Measurements from ENCODE around the gene NAT14.
A peak's percentile ranks its signal among the peaks of the same experiment; 100 is the strongest.

NAT14 gene

GRCh38 chr19:55503502-55504251 lies 18.7 kb downstream of the NAT14 start:
- H4K8ac ChIP-seq (ENCODE audit: low read depth, low read length), result no peak overlapping the region
- no peak overlapping the region for H3K56ac ChIP-seq (ENCODE audit: low read length)
- no peak overlapping the region for H3K27ac ChIP-seq (ENCODE audit: low read depth, low read length)
- H3K18ac ChIP-seq (ENCODE audit: low read length), result no peak overlapping the region
- no peaks in the 10 kb centered on the region for H3K79me1 ChIP-seq (ENCODE audit: low read length)
- H2BK120ac ChIP-seq (ENCODE audit: low read depth, low read length), result no peak overlapping the region
- H2BK15ac ChIP-seq (replicated peaks; ENCODE audit: low read depth), result no peak overlapping the region
- no peak overlapping the region for H2BK5ac ChIP-seq (ENCODE audit: low read length)
- H3K9ac ChIP-seq (ENCODE audit: low read length), result no peak overlapping the region
- DNase-seq, result peak; percentile 94
- H2AK5ac ChIP-seq (ENCODE audit: low read length), result no peak overlapping the region
- H3K36me3 ChIP-seq (ENCODE audit: control insufficient read depth, insufficient read depth, low read length), result no peaks in the 10 kb centered on the region
- H3K79me2 ChIP-seq (ENCODE audit: control insufficient read depth, insufficient read depth, low read length), result no peaks in the 10 kb centered on the region
- H3K4me2 ChIP-seq (ENCODE audit: low read length), result peak overlapping the region; percentile 36
- no peak overlapping the region for H3K4ac ChIP-seq (ENCODE audit: low read depth, low read length)
- no peak overlapping the region for H3K23ac ChIP-seq (ENCODE audit: low read length)
- H3K4me1 ChIP-seq (ENCODE audit: control insufficient read depth, low read depth, low read length), result no peaks in the 10 kb centered on the region
- no peak overlapping the region for H3K4me3 ChIP-seq (ENCODE audit: low read length)
- no CpG with 5 or more reads among the region's 64 CpGs for WGBS (ENCODE audit: extremely low coverage, insufficient coverage, low lambda C conversion rate)
- peaks cover 2% of the 10 kb centered on the region for H3K27me3 ChIP-seq (ENCODE audit: insufficient read depth, low read length, poor library complexity)
- no peak overlapping the region for H4K5ac ChIP-seq (ENCODE audit: low read length)

GRCh38 chr19:55504252-55504603 lies 19.2 kb downstream of the NAT14 start:
- H4K8ac ChIP-seq (ENCODE audit: low read depth, low read length), result no peak overlapping the region
- no peak overlapping the region for H2BK15ac ChIP-seq (replicated peaks; ENCODE audit: low read depth)
- no peaks in the 10 kb centered on the region for H3K79me1 ChIP-seq (ENCODE audit: low read length)
- H3K27me3 ChIP-seq (ENCODE audit: insufficient read depth, low read length, poor library complexity), result peaks cover 2% of the 10 kb centered on the region
- H3K23ac ChIP-seq (ENCODE audit: low read length), result no peak overlapping the region
- no peak overlapping the region for H4K5ac ChIP-seq (ENCODE audit: low read length)
- no peaks in the 10 kb centered on the region for H3K4me1 ChIP-seq (ENCODE audit: control insufficient read depth, low read depth, low read length)
- no peak overlapping the region for H3K9ac ChIP-seq (ENCODE audit: low read length)
- H3K27ac ChIP-seq (ENCODE audit: low read depth, low read length), result no peak overlapping the region
- no CpG with 5 or more reads among the region's 13 CpGs for WGBS (ENCODE audit: extremely low coverage, insufficient coverage, low lambda C conversion rate)
- no peak overlapping the region for H2BK5ac ChIP-seq (ENCODE audit: low read length)
- no peak overlapping the region for H2AK5ac ChIP-seq (ENCODE audit: low read length)
- no peak overlapping the region for H3K4me3 ChIP-seq (ENCODE audit: low read length)
- H3K4me2 ChIP-seq (ENCODE audit: low read length), result no peak overlapping the region
- no peak overlapping the region for H3K18ac ChIP-seq (ENCODE audit: low read length)
- no peak overlapping the region for H3K4ac ChIP-seq (ENCODE audit: low read depth, low read length)
- no peak overlapping the region for H3K56ac ChIP-seq (ENCODE audit: low read length)
- no peaks in the 10 kb centered on the region for H3K79me2 ChIP-seq (ENCODE audit: control insufficient read depth, insufficient read depth, low read length)
- no peaks in the 10 kb centered on the region for H3K36me3 ChIP-seq (ENCODE audit: control insufficient read depth, insufficient read depth, low read length)
- no peak overlapping the region for H2BK120ac ChIP-seq (ENCODE audit: low read depth, low read length)
- no peak for DNase-seq

GRCh38 chr19:55504981-55505380 lies 20.0 kb downstream of the NAT14 start:
- no peak overlapping the region for H4K8ac ChIP-seq (ENCODE audit: low read depth, low read length)
- no peak overlapping the region for H3K4me2 ChIP-seq (ENCODE audit: low read length)
- H3K27me3 ChIP-seq (ENCODE audit: insufficient read depth, low read length, poor library complexity), result peaks cover 2% of the 10 kb centered on the region
- no CpG with 5 or more reads among the region's 11 CpGs for WGBS (ENCODE audit: extremely low coverage, insufficient coverage, low lambda C conversion rate)
- no peak overlapping the region for H3K27ac ChIP-seq (ENCODE audit: low read depth, low read length)
- H3K79me2 ChIP-seq (ENCODE audit: control insufficient read depth, insufficient read depth, low read length), result no peaks in the 10 kb centered on the region
- H3K9ac ChIP-seq (ENCODE audit: low read length), result no peak overlapping the region
- H3K23ac ChIP-seq (ENCODE audit: low read length), result no peak overlapping the region
- no peaks in the 10 kb centered on the region for H3K4me1 ChIP-seq (ENCODE audit: control insufficient read depth, low read depth, low read length)
- no peak overlapping the region for H3K4me3 ChIP-seq (ENCODE audit: low read length)
- H2BK15ac ChIP-seq (replicated peaks; ENCODE audit: low read depth), result no peak overlapping the region
- H2AK5ac ChIP-seq (ENCODE audit: low read length), result no peak overlapping the region
- no peak overlapping the region for H3K56ac ChIP-seq (ENCODE audit: low read length)
- no peak overlapping the region for H2BK5ac ChIP-seq (ENCODE audit: low read length)
- H4K5ac ChIP-seq (ENCODE audit: low read length), result no peak overlapping the region
- H3K79me1 ChIP-seq (ENCODE audit: low read length), result no peaks in the 10 kb centered on the region
- no peak overlapping the region for H2BK120ac ChIP-seq (ENCODE audit: low read depth, low read length)
- no peak overlapping the region for H3K18ac ChIP-seq (ENCODE audit: low read length)
- no peak for DNase-seq
- H3K36me3 ChIP-seq (ENCODE audit: control insufficient read depth, insufficient read depth, low read length), result no peaks in the 10 kb centered on the region
- H3K4ac ChIP-seq (ENCODE audit: low read depth, low read length), result no peak overlapping the region

- Histone ChIP-seq H3K18ac (ENCODE audit: low read length) (no peak overlapping the region), H4K8ac (ENCODE audit: low read depth, low read length) (no peak overlapping the region), H3K36me3 (ENCODE audit: control insufficient read depth, insufficient read depth, low read length) (no peaks in the 10 kb centered on the region), H3K9ac (ENCODE audit: low read length) (no peak overlapping the region), H3K56ac (ENCODE audit: low read length) (no peak overlapping the region), H2AK5ac (ENCODE audit: low read length) (no peak overlapping the region), H3K27ac (ENCODE audit: low read depth, low read length) (no peak overlapping the region), H3K4me2 (ENCODE audit: low read length) (no peak overlapping the region), H3K79me1 (ENCODE audit: low read length) (no peaks in the 10 kb centered on the region), H2BK15ac (replicated peaks; ENCODE audit: low read depth) (no peak overlapping the region), H3K23ac (ENCODE audit: low read length) (no peak overlapping the region), H3K27me3 (ENCODE audit: insufficient read depth, low read length, poor library complexity) (peaks cover 2% of the 10 kb centered on the region), H3K4me3 (ENCODE audit: low read length) (no peak overlapping the region), H3K4ac (ENCODE audit: low read depth, low read length) (no peak overlapping the region), H2BK120ac (ENCODE audit: low read depth, low read length) (no peak overlapping the region), H4K5ac (ENCODE audit: low read length) (no peak overlapping the region), H3K4me1 (ENCODE audit: control insufficient read depth, low read depth, low read length) (no peaks in the 10 kb centered on the region), H3K79me2 (ENCODE audit: control insufficient read depth, insufficient read depth, low read length) (no peaks in the 10 kb centered on the region), H2BK5ac (ENCODE audit: low read length) (no peak overlapping the region)
- no peak for DNase-seq
- no CpG with 5 or more reads among the region's 10 CpGs for WGBS (ENCODE audit: extremely low coverage, insufficient coverage, low lambda C conversion rate)
These were observed 23.1 kb downstream of the NAT14 start for GRCh38 chr19:55508120-55508519.

- no peak overlapping the region for H2BK15ac ChIP-seq (replicated peaks; ENCODE audit: low read depth)
- DNase-seq, result peak; percentile 92
- peak overlapping the region; percentile 70 for H3K56ac ChIP-seq (ENCODE audit: low read length)
- H2BK5ac ChIP-seq (ENCODE audit: low read length), result no peak overlapping the region
- H4K5ac ChIP-seq (ENCODE audit: low read length), result no peak overlapping the region
- H3K36me3 ChIP-seq (ENCODE audit: control insufficient read depth, insufficient read depth, low read length), result no peaks in the 10 kb centered on the region
- H3K27ac ChIP-seq (ENCODE audit: low read depth, low read length), result no peak overlapping the region
- H3K4me1 ChIP-seq (ENCODE audit: control insufficient read depth, low read depth, low read length), result no peaks in the 10 kb centered on the region
- H3K18ac ChIP-seq (ENCODE audit: low read length), result no peak overlapping the region
- H2AK5ac ChIP-seq (ENCODE audit: low read length), result no peak overlapping the region
- H3K79me1 ChIP-seq (ENCODE audit: low read length), result no peaks in the 10 kb centered on the region
- H3K9ac ChIP-seq (ENCODE audit: low read length), result peak overlapping the region; percentile 47
- no peak overlapping the region for H3K4me3 ChIP-seq (ENCODE audit: low read length)
- H3K79me2 ChIP-seq (ENCODE audit: control insufficient read depth, insufficient read depth, low read length), result no peaks in the 10 kb centered on the region
- H3K4ac ChIP-seq (ENCODE audit: low read depth, low read length), result no peak overlapping the region
- H4K8ac ChIP-seq (ENCODE audit: low read depth, low read length), result no peak overlapping the region
- H3K23ac ChIP-seq (ENCODE audit: low read length), result no peak overlapping the region
- no CpG with 5 or more reads among the region's 61 CpGs for WGBS (ENCODE audit: extremely low coverage, insufficient coverage, low lambda C conversion rate)
- H3K4me2 ChIP-seq (ENCODE audit: low read length), result no peak overlapping the region
- H2BK120ac ChIP-seq (ENCODE audit: low read depth, low read length), result no peak overlapping the region
- no peaks in the 10 kb centered on the region for H3K27me3 ChIP-seq (ENCODE audit: insufficient read depth, low read length, poor library complexity)
These were observed 32.1 kb downstream of the NAT14 start for GRCh38 chr19:55516878-55517620.
